T-helper 2 cell (primary cell): ENCODE data around the gene RASGEF1C.

Experiments
- DNase-seq, 5 experiments: peaks; one replicate each; pipeline versions ENCODE4 v3.0.0 to v3.0.0-alpha.2; 2012 to 2022
- total RNA-seq, 2 donors: gene quantifications; one replicate each; lab custom pipeline; 2026; lab: John Stamatoyannopoulos, UW

The RASGEF1C gene
- total RNA-seq = 0 reads per million in 2 donors

DNA sequence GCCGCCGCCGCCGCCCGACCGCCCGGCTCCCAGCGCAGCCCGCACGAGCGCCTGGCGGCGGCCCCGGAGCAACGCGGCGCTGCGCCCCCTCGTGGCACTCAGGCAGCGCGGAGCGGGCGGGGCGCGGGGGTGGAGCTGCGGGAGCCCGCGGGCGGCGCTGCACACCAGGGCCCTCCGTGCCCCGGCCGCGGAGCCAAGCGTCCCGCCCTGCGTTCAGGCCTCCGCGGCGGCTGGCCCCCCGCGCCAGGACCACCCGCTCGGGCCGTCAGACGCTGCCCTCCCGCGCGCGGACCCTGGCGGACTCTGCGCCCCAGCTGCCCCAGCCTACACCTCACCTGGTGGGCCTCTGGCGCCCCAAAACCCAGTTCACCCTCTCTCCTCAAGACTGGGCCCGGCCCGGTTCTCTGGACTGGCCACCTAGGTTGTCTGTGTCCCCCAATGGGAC is at the start of gene RASGEF1C:
RASGEF1C (minus strand) TSS at position 75 of the 445 bp plus-strand sequence. CDS start 71,159 bp downstream, outside the sequence.
- peak; percentile 23 to 72 (median 39) for DNase-seq

DNA sequence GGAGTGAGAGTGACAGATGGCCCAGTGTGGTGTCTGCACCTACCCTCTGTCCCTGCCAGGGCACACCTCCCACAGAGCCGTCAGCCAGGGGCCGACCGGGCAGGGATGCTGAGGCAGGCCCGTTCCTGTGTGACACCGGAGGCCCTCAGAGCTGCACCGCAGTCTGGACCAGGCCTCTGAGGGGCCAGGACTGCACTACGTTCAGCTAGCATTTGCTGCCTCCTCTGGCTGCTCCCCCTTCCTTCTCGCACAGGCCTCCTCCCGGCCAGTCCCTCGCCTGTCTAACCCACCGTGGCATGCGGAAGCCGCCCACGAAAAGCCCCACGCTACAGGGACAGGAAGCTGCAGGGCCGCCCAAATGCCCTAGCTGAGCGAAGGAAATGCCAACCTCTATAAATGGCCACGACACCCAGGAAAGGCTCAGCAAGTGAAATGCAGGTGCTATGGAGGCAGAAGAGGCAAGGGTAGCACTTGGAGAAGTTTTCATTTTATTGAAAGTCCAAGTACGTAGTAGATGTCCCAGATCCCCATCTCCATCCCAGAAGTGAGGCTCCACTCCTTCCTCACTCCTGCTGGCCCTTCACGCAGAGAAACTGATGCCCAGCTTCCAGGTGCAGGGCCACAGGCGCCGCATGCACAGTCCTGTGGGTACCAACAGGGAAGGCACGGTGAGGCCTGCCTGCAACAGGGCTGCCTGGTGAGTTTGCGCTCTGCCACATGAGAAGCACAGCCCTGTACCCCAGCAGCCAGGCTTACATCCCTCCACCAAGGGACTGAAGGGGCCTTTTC is 44.2 kb upstream of the RASGEF1C start:
- DNase-seq = no peak

DNA sequence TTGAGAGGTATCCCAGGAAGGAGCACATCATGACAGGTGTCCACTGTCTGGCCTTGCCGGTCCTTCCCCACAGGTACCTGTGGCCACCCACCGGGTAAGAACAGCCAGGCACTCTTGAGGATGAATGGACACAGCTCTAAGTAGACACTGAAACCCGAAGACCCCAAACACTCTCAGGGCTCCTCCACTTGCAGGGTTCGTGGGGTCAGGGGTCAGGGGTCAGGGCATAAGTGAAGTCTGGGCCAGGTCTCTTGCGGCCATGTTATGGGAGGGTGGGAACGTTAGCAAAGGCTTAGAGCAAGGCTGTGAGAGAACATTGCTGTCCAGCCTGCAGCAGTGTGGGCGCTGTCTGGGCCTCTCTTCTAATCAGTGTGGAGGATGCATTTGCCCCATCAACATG is 42.9 kb upstream of the RASGEF1C start:
- no peak for DNase-seq

- no peak for DNase-seq
Observed at GRCh38 chr5:180251141-180251540, 42.1 kb upstream of the RASGEF1C start.

- DNase-seq = no peak
Observed at GRCh38 chr5:180250329-180250728, 41.3 kb upstream of the RASGEF1C start.

DNA sequence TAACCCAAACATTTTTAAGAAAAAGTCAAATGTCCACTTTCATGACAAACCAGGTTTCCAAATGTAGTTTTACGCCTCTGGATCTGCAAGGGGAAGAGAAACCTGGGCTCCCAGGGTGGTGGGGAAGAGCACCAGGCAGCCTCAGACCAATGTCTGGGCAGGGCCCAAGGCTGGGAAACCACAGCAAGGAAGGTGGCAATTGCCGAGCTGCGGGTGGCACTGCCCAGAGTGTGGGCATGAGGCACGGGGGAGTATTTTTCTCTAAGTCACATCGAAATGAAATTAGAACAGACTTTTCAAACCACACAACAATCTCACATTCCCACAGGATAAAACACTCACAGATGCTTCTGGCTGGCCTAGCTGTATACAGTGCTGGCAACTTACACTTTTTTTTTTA is 32.6 kb upstream of the RASGEF1C start:
- no peak for DNase-seq

- no peak for DNase-seq
Observed at GRCh38 chr5:180238631-180239030, 29.6 kb upstream of the RASGEF1C start.

DNA sequence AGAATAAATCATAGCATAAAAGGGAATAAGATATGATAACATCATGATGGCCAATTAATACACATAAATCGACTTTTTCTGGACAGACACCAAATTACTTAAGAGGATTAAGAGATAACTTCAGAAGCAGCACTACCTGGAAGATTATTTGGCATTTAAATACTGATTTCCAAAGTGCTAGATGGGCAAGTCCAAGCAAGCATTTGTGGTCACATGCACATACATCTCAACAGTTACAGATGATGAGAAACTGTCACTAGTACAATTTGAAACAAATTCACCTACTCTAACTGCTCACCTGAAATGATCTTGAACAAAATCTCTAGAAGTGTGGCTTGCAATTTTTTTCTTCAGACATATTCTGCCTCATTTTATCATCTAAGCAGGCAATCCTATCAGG is 26.8 kb upstream of the RASGEF1C start:
- no peak for DNase-seq

DNA sequence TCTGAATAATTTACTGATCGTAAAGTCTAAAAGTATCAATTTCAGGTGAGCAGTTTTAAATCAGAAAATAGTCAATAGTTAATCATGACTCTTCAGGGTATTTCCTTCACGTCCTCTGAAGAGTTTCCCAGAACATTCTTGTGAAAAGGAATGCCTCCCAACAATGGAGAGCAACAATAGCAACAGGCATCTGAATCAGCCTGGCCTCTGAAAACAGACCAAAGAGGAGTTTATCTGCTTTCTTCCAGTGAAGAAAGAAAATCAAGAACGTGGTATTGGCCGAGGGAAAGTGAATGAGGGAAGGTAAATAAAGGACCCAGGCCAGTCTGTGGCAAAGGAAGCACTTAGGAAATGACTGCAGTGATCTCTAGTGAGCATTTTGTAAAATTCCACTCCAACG is 26.1 kb upstream of the RASGEF1C start:
- DNase-seq = no peak

GRCh38 chr5:180234271-180234670 is 25.3 kb upstream of the RASGEF1C start:
- no peak for DNase-seq

- no peak for DNase-seq
Observed at GRCh38 chr5:180233729-180234128, 24.7 kb upstream of the RASGEF1C start.

DNA sequence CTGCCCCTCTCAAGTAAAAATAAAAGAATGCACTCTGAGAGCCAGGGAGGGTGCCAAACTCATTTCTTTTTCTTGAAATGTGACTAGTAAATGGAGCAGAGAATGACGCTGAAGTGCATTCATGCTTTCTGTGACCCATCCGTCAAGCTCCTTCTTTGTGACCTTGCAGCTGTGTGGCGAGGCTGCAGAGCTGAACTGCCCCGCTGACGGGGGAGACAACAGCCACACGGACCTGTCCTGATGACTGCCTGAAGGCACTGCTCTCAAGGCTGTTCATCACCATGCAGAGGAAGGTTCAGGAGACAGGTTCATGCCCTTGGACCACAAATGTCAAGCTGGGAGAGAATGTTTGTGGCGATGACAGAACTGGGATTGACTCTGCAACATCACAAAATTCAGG is 21.0 kb upstream of the RASGEF1C start:
- no peak for DNase-seq

DNA sequence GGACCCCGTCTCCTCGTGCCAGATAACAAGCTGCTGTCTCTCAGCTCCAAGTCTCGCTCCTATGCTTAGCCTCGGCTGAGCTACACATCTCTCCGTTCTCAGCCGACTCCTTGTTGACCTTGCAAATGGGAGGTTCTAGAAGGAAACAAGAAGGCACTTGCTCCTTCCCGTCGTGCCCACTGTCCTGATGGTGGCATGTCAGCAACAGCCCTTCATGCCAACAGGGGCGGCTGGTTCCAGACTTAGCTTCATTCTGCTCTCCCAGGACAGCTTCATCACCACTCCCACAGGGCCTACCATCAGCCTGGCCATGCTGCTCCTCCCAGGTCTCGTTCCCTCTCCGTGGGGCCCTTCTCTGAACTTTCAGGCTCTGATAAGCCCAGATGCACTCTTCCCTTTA is 13.0 kb upstream of the RASGEF1C start:
- DNase-seq = no peak

GRCh38 chr5:180217797-180218196 is 8.8 kb upstream of the RASGEF1C start:
- no peak for DNase-seq

GRCh38 chr5:180216646-180217171 is 7.7 kb upstream of the RASGEF1C start:
- DNase-seq = no peak

DNA sequence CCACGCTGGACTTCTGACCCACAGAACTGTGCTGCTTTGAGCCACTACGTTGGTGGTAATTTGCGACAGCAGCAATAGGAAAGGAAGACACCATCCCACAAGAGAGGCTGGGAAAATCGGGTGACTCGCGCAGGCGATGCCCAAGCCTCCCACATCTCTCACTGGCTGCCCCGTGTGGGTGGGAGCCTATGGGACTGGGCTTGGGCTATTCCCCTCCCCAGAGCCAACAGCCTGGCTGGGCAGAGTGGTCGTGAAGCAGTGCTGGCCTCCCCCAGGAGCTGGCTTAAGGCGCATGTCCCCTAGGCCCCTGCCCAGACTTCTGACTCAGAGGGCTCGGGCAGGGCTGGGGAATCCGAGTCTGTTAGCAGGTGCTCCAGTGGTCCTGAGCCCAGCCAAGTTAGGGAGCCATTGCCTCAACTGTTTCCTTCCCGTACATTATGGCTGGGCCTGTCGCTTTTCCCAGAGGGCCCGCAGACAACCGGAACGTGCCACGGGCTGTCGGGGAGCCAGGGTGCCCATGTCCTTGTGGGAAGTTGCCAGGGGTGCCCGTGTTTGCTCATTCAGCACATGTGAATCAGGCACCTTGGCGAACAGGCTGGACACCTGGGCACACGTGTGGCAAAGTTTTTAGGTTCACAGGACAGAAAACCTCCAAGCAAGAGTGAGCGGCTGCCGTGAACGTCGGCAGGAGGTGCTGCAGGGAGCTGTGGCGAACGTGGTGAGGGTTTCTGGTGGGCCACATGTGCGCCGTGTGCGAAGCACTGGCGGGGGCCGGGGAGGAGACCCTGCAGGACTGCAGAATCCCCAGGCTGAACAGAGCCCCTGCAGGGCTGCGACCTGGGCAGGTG is 7.0 kb upstream of the RASGEF1C start:
- no peak for DNase-seq

DNA sequence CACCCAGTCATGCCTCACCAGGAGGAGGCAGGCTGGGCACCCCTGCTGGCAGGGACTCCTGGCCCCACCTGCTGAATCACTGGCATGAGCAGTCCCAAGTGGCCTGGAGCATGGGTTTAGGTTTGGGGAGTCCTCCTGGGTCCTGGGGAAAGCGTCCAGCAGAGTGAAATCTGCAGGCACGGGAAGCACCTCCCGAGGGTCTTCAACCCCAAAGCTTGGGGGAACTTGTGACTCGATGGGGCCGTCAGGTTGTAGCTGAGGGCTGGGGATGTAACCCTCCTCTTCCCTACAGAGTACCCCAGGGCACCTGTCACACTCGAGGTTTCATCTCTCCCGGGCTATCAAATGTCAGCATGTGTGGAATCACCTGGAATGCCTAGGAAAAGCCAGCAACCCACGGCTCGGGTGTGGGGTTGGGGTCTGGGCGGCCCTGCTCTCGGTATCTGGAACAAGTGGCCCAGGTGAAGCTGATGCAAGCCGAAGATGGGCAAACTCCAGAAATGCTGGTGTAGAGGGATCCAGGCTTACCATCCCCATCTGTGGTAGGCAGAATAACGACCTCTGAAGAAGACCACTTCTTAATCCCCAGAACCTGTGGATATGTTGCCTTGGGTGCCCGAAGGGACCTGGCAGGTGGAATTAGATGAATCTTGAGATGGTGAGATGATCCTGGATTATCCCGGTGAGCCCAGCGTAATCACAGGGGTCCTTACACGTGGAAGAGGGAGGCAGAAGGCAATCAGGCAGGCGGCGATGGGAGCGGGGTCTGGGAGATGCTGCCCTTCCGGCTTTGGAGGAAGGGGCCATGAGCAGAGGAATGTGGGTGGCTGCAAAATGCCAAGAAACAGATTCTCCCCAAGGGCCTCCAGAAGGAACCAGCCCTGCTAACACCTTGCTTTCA is 6.1 kb upstream of the RASGEF1C start:
- no peak for DNase-seq

GRCh38 chr5:180213657-180214207 is 4.7 kb upstream of the RASGEF1C start:
- no peak for DNase-seq

GRCh38 chr5:180213256-180213600 is 4.2 kb upstream of the RASGEF1C start:
- DNase-seq = no peak

DNA sequence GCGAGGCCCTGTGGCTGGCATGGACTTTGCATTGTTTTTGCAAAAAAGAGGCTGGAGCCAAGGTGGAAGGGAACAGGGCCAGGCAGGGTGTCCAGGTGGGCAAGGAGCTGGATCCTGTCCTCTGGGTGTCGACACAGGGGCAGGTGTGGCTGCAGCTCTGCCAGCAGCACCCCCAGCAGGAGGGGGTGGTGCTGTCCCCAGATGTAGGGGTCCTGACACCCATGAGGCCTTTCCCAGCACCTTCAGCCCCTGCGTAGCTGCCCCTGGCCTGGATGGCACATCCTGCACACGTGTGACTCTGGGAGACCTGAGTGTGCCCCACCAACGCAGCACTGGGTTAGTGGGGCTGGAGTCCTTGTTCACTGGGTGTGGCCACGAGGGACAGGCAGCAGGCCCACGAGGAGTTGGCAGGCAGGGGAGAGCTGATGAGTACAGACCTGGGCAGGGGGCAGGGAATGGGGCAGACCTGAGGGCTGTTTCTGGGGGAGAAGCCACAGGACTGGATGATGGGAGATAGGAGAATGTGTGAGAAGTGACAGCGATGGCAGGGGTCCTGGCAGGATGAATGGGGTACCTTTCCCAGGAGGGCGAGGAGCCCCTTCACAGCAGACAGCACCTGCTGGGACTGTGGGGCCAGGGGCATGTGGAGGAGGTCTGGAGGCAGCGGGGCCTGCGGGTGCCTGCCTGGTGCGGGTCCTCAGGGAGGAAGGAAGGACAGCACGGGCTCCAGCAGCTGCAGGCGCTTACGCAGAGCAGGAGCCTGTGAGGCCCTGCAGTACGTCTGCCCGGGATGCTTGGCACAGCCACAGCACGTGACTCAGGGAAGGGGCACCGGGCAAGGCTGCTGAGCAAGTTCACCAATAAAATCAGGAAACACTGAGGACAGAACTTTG is 3.6 kb upstream of the RASGEF1C start:
- no peak for DNase-seq

- no peak for DNase-seq
Observed at GRCh38 chr5:180211761-180212035, 2.7 kb upstream of the RASGEF1C start.
